Measurements from ENCODE around the gene RXRA.

The RXRA gene

GRCh38 chr9:134456756-134457305 is 130.6 kb downstream of the RXRA start:
- no peak for DNase-seq

DNA sequence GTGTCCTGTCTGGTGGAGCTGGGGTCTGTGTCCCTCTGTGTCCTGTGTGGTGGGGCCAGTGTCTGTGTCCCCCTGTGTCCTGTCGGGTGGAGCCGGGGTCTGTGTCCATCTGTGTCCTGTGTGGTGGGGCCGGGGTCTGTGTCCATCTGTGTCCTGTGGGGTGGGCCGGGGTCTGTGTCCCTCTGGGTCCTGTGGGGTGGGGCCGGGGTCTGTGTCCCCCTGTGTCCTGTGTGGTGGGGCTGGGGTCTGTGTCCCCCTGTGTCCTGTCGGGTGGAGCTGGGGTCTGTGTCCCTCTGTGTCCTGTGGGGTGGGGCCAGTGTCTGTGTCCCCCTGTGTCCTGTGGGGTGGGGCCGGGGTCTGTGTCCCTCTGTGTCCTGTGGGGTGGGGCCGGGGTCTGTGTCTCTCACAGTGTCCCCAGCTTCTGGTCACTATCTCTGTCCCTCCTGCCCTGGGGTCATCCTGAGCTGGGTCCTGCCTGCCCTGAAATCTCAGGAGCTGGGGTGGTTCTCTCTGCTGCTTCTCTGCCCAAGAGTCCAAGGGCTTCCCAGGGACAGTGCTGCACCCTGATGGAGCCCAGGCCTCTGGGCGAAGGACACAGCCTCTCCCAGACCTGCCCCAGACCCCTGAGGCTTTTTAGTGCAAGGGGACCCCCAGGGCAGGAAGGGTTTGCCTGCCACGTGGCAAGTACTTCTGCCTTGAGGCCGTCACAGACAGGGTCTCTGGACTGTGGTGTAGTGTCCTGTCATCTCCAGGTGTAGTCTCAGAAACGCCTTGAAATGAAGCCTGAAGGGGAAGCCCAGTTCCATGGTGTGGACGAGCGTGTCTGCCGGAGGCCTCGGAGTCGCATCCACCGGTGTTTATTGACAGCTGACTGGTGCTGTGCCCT is 131.3 kb downstream of the RXRA start:
- DNase-seq = no peak

DNA sequence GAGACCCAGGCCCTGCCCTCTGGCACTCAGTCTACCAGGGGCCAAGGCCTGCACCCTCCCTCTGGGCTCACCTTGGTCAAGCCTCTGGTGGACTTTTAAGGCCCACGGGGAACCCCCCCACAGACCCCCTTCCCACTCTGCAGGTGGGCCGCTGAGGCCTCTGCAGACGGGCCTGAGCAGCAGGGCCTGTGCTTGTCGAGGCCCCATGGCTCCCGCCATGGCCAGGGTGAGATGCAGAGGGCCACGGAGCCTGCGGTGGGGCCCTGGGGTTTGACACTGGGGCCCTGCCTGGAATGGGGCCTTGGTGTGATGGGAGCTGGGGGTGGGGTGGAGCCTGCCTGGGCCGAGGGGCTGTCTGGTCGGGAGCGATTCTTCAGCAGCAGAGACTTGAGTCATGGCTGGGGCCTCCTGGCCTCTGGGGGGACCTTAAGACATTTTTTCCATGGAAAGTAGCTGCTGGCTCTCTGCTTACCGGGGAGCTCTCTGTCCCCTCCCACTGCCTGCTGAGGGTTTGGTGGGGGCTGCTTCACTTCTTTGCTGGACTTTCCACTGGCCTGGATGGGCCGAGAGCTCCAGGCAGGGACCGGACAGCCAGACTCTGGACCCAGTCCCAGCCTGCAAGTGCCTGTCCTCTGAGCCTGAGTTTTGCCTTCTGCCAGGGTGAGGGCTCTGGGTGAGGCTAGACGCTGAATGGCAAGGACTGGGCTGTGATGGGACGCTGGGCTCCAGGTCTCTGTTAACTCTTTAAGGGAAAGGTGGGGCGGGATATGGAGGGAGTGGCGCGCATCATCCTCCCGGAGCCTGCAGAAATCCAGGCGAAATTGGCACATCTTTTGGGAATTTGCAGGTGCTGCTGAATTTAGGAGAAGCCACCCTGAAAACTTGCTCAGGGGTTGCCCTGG is 132.2 kb downstream of the RXRA start:
- DNase-seq = no peak

DNA sequence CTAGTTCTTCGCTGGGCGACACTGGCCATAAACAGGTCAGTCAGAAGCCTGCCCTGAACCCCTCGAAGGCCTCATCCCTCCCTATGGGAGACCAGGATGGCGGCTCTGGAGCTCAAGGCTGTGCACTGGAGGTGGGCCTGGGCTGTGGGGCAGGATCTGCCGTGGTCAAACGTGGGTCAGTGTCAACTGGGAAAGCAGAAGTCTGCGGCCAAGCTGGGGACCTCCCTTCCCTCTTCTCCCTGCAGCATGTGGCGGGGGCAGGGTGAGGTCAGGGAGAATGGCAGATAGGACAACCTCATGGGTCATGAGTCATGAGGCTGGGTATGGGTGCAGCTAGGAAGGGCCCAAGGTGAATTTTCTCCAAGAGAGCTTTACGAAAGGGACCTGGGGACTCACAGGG is 132.9 kb downstream of the RXRA start:
- no peak for DNase-seq

DNA sequence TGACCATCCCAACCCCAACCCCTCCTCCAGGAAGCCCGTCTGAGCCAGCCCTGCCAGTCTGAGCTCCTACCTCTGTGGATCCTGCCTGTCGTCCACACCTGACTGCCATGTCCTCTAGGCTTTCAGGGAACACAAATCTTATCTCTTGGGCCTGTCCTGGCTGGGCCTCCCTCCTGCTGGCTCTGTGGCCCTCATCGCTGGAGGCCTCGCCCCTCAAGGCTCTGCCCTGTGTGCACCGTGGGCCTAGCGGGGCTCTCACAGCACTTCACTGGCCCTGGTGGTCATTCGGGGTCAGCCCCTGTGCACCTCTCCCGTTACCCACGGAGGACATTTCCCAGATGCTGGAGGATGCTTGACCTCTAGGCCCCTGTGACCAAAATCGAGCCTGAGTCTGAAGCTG is 133.3 kb downstream of the RXRA start:
- DNase-seq = no peak

DNA sequence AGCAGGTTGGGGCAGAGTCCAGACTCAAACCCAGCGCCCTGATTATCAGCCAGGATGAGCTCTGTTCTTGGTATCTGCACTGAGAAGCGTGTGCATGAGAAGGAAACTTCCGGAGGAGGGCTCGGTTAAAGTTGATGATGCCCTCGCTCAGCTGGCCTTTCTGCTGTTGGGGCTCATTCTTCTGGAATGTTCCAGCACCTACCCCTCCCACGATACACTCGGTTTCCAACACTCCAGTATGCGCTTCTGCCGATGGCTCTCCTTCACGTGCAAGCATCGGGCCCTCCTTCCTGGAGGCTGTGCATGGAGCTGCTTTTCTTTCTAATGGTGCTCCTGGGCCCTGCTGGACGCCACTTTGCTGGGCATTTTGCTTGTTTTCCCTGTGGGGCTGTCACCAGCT is 134.0 kb downstream of the RXRA start:
- no peak for DNase-seq

DNA sequence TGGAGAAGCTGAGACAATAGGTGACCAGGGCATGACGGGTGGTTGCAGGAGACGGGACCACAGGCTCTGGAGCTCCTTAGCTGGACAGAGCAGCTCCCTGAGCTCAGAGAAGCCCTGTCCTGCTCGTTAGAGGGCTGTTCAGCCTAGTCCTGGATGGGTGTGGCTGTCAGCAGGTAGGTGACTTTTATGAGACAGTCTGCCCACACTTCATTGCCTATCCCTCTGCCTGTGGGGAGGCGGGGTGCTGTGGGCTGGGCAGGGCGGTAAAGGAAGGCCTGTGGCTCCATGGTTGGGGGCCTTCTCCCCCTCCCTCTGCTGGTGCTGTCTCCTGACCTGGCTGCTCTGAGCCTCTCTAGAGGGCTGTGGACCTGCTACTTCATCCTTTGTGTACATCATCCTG is 134.6 kb downstream of the RXRA start:
- no peak for DNase-seq

DNA sequence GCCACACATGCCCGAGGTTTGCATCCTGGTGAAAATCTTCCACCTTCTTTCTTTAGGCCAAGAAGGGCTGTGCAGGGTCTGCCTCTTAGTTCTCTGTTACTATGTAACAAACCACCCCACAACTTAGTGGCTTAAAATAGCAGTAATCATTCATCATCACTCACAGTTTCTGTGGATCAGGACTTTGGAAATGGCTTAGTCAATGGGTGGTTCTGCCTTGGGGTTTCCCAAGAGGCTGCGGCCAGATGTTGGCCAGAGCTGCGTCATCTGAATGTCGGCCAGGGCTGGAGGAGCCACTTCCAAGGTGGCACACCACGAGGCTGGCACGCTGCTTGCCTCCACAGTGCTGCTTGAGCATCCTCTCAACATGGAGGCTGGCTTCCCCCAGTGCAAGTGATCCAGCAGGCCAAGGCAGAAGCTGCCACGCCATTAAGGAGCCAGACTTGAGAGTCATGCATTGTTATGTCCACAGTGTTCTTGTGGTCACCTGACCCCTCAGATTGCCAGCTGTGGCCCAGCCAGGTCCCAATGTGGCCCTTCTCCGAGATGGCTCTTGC is 135.2 kb downstream of the RXRA start:
- DNase-seq = no peak

GRCh38 chr9:134462318-134462717 is 136.1 kb downstream of the RXRA start:
- DNase-seq = no peak

DNA sequence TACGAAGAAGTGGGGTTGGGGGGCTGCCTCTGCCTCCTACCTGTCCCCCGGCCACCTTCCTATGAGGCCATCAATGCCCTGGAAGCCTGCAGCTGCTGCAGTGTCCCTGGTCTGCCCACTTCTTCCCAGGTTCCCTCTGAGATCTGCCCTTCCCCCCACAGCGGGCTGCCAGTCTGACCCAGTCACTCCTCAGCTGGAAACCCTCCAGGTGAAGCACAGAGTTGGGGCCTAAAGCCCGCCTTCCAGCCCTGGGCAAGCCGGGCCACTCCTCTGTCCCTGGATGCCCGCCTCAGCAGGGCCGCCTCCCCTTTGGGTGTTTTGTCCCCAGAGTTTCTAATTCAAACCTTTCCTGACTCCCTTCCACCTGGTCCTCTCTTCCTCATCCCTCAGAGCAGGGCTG is 137.0 kb downstream of the RXRA start:
- DNase-seq = no peak

- DNase-seq = no peak
Measured at GRCh38 chr9:134466869-134467616, 140.8 kb downstream of the RXRA start.

DNA sequence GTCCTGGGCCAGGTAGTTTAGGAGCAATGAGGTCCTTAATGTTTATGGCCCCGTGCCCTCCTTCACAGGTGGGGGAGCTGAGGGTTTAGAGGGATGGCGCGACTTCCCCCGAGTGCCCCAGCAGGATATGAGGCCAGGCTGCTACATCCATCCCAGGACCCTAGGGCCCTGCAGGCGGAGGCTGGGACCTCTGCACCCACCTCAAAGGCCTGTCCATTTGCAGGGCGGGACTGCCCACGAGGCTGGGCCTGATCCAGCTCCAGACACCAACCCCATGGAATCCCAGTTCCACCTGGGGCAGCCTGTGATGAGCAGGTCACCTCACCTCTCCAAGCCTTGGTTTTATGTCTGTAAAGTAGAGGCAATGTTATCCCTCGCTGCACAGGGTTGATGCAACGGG is 142.1 kb downstream of the RXRA start:
- DNase-seq = no peak

- no peak for DNase-seq
Measured at GRCh38 chr9:134469041-134469875, 143.0 kb downstream of the RXRA start.

GRCh38 chr9:134472256-134472655 is 146.0 kb downstream of the RXRA start:
- no peak for DNase-seq

GRCh38 chr9:134473141-134474054 is 147.1 kb downstream of the RXRA start:
- DNase-seq = no peak

DNA sequence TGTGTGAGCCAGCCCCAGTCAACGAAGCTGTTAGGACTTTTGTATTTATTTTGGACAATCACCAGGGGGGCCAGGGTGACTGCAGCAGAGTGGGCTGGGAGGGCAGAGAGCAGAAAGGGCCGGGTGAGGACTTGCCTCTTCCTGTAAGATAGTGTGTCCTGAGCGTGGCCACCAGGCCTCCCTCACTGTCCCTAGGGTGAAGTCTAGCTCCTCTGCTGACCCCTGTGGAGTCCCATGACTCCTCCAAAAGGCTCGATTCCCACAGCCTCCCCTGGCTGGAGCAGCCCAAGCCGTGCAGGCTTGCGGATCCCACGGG is 147.8 kb downstream of the RXRA start:
- DNase-seq = no peak

DNA sequence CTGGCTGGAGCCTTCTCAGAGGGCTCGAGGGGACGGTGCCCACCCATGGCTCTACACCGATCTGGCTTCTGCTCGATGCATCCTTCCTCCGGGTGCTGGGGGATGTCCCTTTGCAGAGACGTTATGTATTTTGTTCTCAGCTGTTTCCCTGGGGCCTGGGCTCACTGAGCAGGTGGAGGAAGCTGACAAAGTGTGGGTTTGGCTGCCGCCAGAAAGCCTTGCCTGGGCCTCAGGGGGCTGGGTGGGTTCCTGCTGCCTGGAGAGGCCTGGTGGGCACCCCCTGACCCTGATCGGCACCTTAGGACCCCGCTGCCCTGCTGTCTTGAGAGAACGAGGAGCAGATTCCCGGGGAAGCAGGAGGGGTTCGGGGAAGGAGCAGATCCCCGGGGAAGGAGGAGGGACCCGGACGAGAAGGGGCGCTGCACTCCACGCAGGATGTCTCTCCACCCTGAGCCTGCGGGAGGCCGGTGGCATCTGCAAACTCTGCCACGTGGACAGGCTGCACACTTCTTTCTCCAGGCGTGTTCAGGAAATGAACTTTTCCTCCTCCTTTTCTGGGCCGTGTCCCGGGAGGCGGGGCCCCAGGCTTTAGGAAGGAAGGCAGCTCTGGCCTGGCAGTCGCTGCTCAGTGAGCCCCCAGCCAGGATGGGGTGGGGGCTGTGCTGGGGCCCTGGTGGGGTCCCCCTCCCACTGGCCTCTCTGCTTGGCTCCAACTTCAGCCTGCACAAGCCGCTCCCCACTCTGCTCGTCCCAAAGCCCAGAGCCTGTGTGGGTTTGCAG is 148.9 kb downstream of the RXRA start:
- no peak for DNase-seq

DNA sequence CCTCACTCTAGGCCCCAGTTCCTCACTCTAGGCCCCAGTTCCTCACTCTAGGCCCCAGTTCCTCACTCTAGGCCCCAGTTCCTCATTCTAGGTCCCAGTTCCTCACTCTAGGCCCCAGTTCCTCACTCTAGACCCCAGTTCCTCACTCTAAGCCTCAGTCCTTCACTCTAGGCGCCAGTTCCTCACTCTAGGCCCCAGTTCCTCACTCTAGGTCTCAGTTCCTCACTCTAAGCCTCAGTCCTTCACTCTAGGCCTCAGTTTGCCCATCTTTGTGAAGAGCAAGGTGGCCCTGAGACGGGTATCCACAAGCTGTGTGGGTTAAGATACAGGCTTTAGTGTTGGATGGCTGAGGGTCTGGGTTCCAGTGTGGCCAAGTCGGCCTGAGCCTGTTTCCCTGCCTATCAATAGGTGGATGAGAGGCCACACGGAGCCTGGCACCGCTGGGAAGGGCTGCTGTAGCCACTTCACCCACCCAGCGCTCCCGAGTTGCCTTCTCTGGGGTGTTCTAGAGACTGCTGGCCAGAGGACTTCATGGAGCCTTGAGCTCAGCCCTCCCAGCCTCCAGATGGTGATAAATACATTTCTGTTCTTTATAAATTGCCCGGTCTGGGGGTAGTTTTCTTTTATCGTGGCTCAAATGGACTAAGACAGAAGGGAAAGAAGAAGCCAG is 150.2 kb downstream of the RXRA start:
- no peak for DNase-seq

- DNase-seq = no peak
Measured at GRCh38 chr9:134476942-134477335, 150.7 kb downstream of the RXRA start.

Measured in NCI-H510A (cell line).